Fibroblast of lung (primary cell): ENCODE data around the gene WDR7.

Experiments used
- CTCF ChIP-seq, 2 donors: IDR thresholded peaks in 1 of 2; conservative IDR thresholded peaks in 1 of 2; 1 replicate in 1 of 2; 2 replicates in 1 of 2; pipeline ENCODE4 v1.5.1; 2011 to 2012; ENCODE audit warnings: low read length in 2 of 2, control low read depth in 1 of 2, inconsistent platforms in 1 of 2, low read depth in 1 of 2, mild to moderate bottlenecking in 1 of 2
- EZH2 ChIP-seq: IDR thresholded peaks from 2 replicates; pipeline ENCODE4 v1.5.1; 2012; ENCODE audit warnings: low read length, control low read depth, mild to moderate bottlenecking; ENCODE audit errors: missing control alignments

- TF ChIP-seq CTCF (conservative IDR thresholded peaks at IDR 0.05 in 1 of 2, IDR thresholded peaks at IDR 0.05 in 1 of 2; ENCODE audit: low read depth in 1 of 2, low read length in 2 of 2) (no peak), EZH2 (no peak)
Measured at GRCh38 chr18:56662902-56663301, 11.7 kb downstream of the WDR7 start.
